ENCODE results near the gene EVC.
"Not testable (repeated sequence)": the region's sequence is repeated elsewhere in the genome, so short reads cannot be mapped to it uniquely, and the experiment has no call there.

Gene EVC

GRCh38 chr4:5709207-5709575 lies 1.8 kb upstream of the EVC start:
- DNase-seq: no peak

DNA sequence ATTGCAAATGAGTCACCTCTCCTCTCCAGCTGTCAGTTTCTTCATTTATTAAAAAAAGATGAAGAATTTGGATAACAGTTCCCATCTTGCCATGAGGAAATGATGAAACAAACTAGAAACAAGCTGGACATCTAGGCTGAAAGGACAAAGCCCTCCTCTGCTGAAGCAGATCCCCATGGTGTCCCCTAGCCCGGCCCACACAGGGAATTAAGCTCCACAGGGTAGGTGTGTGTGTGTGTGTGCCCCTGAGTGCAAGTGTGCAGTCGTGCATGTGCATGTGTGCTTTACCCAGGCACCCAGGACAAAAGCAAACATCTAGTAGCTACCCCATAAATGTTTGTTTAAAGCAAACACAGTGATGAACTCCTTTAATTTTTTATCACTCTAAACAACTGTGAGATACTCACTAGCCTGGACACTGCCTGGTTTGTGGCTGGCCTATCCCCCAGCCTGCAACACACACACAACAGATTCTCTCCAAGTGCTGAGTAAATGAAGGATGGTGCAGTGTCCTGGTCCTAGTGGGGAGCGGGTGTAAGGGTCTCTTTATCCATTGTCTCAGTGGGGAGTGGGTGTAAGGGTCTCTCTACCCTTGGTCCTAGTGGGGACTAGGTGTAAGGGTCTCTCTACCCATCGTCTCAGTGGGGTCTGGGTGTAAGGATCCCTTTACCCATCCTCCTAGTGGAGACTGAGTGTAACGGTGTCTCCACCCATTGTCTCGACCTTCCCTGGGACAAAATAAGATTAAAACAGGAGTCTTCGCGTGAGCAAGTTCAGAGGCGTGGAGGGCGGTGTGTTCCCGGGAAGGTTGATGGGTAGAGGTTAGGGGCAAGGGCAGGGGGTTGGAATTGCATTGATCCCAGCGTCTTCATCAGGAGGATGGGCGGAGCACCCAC lies 688 bp upstream of the EVC start:
- no peak for DNase-seq

DNA sequence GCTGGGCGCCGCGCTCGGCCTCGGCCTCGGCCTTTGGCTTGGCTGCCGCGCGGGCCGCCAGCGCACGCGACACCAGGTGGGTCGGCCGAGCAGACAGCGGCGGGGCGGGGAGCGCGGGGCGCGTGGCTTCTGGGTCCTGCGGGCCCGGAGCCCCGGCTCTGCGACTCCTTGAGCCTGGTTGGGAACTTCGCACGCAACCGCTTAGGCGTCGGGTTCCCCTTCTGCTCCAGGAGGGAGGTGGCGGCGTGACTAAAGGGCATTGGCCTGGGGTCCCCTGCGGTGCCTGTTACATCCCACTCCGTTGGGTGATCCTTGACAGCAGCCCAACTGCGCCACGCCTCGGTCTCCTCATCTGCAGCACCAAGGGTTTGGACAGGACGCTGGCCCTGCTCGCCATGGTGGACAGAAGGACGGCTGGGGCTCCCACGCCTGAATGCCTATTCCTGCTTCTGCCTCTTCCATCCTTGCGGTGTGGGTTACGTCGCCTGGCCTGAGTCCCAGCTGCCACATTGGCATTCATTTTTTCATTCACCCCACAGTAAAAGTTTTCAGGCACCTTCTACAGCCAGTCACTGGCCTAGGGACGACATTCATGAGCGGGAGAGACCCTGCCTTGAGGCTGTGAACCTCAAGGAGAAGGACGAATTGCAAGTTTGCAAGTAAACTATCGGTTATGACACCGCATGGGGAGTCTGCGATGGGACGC lies 631 bp downstream of the EVC start:
- no peak for DNase-seq

GRCh38 chr4:5712517-5712916 lies 1.5 kb downstream of the EVC start:
- no peak for DNase-seq

- no peak for DNase-seq
These were observed 1.9 kb downstream of the EVC start for GRCh38 chr4:5712931-5713330.

GRCh38 chr4:5713861-5714260 lies 2.9 kb downstream of the EVC start:
- DNase-seq: no peak

GRCh38 chr4:5715357-5715756 lies 4.4 kb downstream of the EVC start:
- DNase-seq: no peak

DNA sequence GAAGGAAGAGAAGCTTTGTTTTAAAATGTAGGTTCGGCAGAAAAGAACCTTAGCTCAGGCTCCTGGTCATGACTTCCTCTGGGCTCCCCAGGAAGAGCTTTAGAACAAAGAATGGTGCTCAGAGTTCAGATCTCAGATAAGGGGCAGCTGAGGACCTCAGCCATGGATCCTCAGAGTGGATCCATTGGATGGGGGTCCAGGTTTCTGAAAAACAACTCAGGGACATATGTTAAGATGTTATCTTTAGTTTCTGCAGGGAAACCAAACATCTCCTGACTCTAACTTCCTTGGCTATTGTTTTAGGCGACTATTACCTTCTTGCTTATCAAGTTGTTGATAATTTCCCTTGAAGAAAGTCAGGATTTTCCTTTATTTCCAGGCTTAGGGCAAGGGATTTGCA lies 5.4 kb downstream of the EVC start:
- no peak for DNase-seq

DNA sequence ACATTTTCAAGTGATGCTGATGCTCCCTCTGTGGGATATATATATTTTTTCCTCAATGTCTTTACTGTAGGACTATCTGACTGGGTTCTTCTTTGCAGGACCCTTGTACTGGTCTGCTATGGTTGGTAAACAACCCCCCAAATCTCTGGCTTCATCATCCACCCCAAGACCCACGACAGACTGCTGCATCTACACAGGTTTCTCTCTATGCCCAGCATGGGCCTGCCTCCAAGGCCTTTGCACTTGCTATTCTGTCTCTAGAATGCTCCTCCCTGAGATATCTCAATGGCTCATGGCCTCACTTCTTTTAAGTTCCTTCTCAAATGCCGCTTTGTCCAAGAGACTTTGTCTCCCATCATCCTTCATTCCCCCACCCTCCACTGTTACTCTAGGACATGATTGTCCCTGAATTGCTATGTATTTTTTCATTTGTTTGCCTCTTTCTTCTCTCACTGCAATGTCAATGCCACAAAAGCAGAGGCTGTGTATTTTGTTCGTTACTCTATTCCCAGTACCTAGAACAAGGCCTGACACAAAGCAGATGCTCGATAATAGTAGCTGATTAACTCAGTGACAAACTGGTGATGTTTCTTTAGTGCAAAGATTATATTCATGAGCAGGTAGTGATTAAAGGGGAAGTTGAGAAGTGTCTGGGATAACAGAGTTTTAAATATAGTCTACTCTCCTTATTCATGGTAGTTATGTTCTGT lies 6.6 kb downstream of the EVC start:
- DNase-seq: no peak

- DNase-seq: no peak
These were observed 7.4 kb downstream of the EVC start for GRCh38 chr4:5718411-5718810.

DNA sequence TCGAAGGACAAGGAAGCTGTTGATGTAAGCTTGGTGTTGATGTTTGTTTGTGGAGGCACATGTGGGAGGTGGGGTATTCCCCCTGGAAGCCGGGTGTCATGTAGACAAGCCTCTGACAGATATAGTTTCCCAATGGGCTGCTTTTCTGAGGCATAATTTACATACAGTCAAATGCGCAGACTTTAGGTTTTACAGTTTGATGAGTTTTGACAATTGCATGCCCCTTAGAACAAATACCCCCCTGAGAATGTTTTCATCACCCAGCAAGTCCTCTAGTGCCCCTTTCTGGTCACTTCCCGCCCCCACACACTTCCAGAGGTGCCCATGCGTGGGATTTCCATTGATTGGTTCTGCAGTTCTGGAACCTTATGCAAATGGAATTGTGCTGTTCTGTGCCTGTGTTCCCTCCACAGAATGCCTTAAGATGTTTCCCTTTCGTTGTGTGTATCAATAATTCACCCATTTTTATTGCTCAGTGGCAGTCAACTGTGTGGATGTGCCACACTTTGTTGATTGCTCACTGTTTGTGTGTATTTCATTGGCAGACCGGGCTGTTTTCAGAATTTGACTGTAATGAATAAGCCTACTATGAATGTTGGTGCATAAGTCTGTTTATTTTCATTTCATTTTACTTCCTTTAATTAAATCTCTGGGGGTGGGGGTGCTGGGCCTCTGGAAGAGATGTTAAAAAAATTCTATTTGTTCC lies 8.5 kb downstream of the EVC start:
- DNase-seq: no peak

GRCh38 chr4:5720157-5720850 lies 9.3 kb downstream of the EVC start:
- DNase-seq: no peak

- DNase-seq: no peak
These were observed 10.0 kb downstream of the EVC start for GRCh38 chr4:5720980-5721379.

DNA sequence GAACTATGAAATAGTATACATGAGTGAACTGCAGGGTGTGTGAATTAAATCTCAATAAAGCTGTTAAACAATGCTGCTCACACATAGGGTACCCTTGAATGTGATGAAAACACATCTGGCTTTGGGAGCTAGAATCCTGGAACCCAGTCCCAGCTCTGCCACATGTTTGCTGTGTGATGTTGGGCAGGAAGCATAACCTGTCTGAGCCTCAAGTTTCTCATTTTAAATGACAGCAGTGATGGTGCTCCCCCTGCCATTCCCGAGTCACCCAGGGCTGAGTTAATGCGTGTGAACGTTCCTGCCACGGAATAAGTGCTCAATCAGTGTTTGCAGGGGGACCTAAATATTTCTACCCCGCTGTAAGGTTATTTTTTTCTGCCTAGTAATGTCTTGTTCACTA lies 10.9 kb downstream of the EVC start:
- no peak for DNase-seq

GRCh38 chr4:5722328-5722727 lies 11.3 kb downstream of the EVC start:
- DNase-seq: no peak

- no peak for DNase-seq
These were observed 13.4 kb downstream of the EVC start for GRCh38 chr4:5724377-5724776.

DNA sequence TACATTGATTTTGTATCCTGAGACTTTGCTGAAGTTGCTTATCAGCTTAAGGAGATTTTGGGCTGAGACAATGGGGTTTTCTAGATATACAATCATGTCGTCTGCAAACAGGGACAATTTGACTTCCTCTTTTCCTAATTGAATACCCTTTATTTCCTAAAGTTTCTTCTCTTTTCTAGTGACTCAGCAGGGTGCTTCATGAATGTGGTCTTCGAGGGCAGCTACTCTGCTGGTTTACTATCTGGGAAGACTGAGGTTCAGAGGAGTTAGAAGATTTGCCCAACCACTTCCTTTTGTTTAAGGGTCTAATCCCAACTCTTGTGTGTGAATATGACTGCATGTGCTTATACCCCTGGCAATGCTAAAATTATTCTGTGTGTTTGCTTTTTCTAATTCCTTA lies 17.4 kb downstream of the EVC start:
- not testable (repeated sequence) for DNase-seq

DNA sequence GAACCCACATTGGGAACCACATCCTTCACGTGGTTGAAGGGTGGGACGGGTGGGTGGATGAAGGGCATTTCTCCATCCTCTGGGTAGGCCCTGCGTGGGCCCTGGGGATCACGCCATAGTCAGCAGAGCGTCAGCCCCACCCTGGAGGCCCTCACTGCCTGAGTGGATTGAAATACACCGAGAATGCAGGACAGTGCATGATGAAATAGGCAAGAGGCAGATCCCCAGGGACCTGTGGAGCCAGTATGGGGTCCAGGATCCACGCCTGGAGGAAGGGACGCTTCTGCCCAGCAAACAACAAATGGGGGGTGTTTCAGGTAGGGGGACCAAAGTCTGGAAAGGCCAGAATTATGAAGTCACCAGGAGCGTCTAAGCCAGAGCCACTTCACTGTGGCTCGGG lies 19.4 kb downstream of the EVC start:
- no peak for DNase-seq

GRCh38 chr4:5730993-5731990 lies 20.3 kb downstream of the EVC start:
- DNase-seq: no peak

- DNase-seq: no peak
These were observed 21.2 kb downstream of the EVC start for GRCh38 chr4:5732158-5732557.

DNA sequence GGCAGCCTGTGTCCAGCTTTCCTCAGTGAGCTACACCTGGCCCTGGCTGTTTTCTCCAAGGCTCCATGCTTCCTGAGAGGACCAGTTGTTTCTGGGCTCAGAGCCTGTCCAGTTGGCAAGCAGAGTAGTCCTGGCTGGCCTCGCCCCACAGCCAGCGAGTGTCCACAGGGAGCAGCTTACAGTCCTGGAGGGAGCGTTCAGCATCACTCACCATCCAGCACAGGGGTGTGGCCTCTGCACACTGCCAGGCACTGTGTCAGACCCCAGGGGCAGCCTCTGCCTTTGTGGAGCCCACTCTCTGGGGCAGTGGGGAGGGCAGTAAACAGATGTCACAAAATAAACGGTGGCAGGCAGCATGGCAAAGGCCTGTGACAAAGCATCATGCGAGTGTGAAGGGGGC lies 23.9 kb downstream of the EVC start:
- no peak for DNase-seq
